B cell (primary cell): ENCODE results near the gene NOTCH1. TPM values are rescaled to one million over a fixed set of nuclear protein-coding genes. Genes with fewer than 3 reads are reported as not detected.

Experiments used
- ATAC-seq: fragments of 200-7000 bp; cut with Tn5 transposase; one replicate; pipeline ENCODE4 v1.10.0; 2021; ENCODE audit warnings: low read depth, mild to moderate bottlenecking, moderate number of reproducible peaks, moderate library complexity
- CTCF ChIA-PET: fragments of 350-600 bp; sonication (Branson Sonifier 250); formaldehyde crosslinking; loops from one replicate; lab custom pipeline; 2021; ENCODE audit warnings: antibody characterized with exemption, inconsistent platforms; lab: Charles Lee
- POLR2A ChIA-PET: fragments of 350-600 bp; sonication (Branson Sonifier 250); formaldehyde crosslinking; loops from one replicate; lab custom pipeline; 2021; ENCODE audit warnings: antibody characterized with exemption; lab: Charles Lee
- DNase-seq: peaks from one replicate; pipeline ENCODE4 v3.0.0; 2013
- H2AFZ ChIP-seq: 2 replicates; pipeline ENCODE4 v1.6.1; 2012; ENCODE audit warnings: mild to moderate bottlenecking, low read depth, low read length; ENCODE audit not compliant: insufficient read depth, poor library complexity, severe bottlenecking
- H3K27ac ChIP-seq, 2 donors: 1 replicate in 1 of 2; 2 replicates in 1 of 2; pipeline ENCODE4 v1.5.1; 2012 to 2013; ENCODE audit warnings: low read length in 2 of 2, mild to moderate bottlenecking in 2 of 2, moderate library complexity in 1 of 2
- H3K27me3 ChIP-seq, 4 experiments: fragments of 200-600 bp in 1 of 4; sonication (generic) in 1 of 4; replicated peaks in 1 of 4; 1 replicate in 2 of 4; 2 replicates in 2 of 4; pipeline versions ENCODE4 v1.6.1 to v1.7.0; 2013 to 2016; ENCODE audit warnings: low read length in 3 of 4, mild to moderate bottlenecking in 2 of 4, mixed read lengths in 1 of 4, moderate library complexity in 1 of 4; ENCODE audit not compliant: insufficient read depth in 4 of 4, control insufficient read depth in 3 of 4; ENCODE audit errors: control extremely low read depth in 1 of 4
- H3K36me3 ChIP-seq, 2 experiments: replicated peaks in 1 of 2; 1 replicate in 1 of 2; 2 replicates in 1 of 2; pipeline versions ENCODE4 v1.6.1 to v1.7.1; 2013; ENCODE audit warnings: low read length in 1 of 2; ENCODE audit not compliant: insufficient read depth in 2 of 2, control insufficient read depth in 1 of 2; ENCODE audit errors: control extremely low read depth in 1 of 2, extremely low read depth in 1 of 2
- H3K4me1 ChIP-seq, 2 donors: fragments of 200-600 bp in 1 of 2; sonication (generic) in 1 of 2; 1 replicate in 1 of 2; 2 replicates in 1 of 2; pipeline versions ENCODE4 v1.5.1 to v1.6.1; 2013 to 2017; ENCODE audit warnings: low read length in 2 of 2; ENCODE audit not compliant: control insufficient read depth in 2 of 2, insufficient read depth in 2 of 2
- H3K4me2 ChIP-seq: replicated peaks from 2 replicates; pipeline ENCODE3; 2012; ENCODE audit warnings: mild to moderate bottlenecking, low read depth, low read length; ENCODE audit not compliant: poor library complexity, severe bottlenecking
- H3K4me3 ChIP-seq, 5 experiments: fragments of 200-600 bp in 1 of 5; sonication (generic) in 1 of 5; 1 replicate in 3 of 5; 2 replicates in 2 of 5; pipeline versions ENCODE4 v1.5.1 to v1.7.0; 2011 to 2016; ENCODE audit warnings: low read length in 4 of 5, mild to moderate bottlenecking in 4 of 5, low read depth in 2 of 5, control low read depth in 1 of 5, moderate library complexity in 1 of 5; ENCODE audit not compliant: insufficient read depth in 1 of 5; ENCODE audit errors: control extremely low read depth in 1 of 5, extremely low read depth in 1 of 5
- H3K79me2 ChIP-seq: fragments of 200-600 bp; sonication (generic); one replicate; pipeline ENCODE4 v1.6.0; 2016; ENCODE audit warnings: low read length; ENCODE audit not compliant: control insufficient read depth, insufficient read depth
- H3K9ac ChIP-seq: fragments of 200-600 bp; sonication (generic); 2 replicates; pipeline ENCODE4 v1.6.1; 2017; ENCODE audit warnings: mild to moderate bottlenecking, low read length, moderate library complexity
- H3K9me3 ChIP-seq, 3 donors: one replicate each; pipeline versions ENCODE4 v1.6.1 to v1.7.1; 2013; ENCODE audit warnings: low read length in 2 of 3; ENCODE audit not compliant: control insufficient read depth in 2 of 3, insufficient read depth in 1 of 3; ENCODE audit errors: control extremely low read depth in 1 of 3
- H4K20me1 ChIP-seq: 2 replicates; pipeline ENCODE4 v1.6.0; 2012; ENCODE audit warnings: mild to moderate bottlenecking, low read length; ENCODE audit not compliant: insufficient read depth, control insufficient read depth, poor library complexity, severe bottlenecking
- H3K27ac Mint-ChIP-seq: one replicate; pipeline ENCODE4 v1.8.0; 2021; ENCODE audit warnings: mixed read lengths
- H3K27me3 Mint-ChIP-seq: one replicate; pipeline ENCODE4 v1.8.0; 2021; ENCODE audit warnings: mixed read lengths
- H3K4me1 Mint-ChIP-seq: one replicate; pipeline ENCODE4 v1.8.0; 2021; ENCODE audit warnings: mixed read lengths
- H3K4me3 Mint-ChIP-seq: one replicate; pipeline ENCODE4 v1.8.0; 2021; ENCODE audit warnings: mixed read lengths
- H3K9me3 Mint-ChIP-seq: one replicate; pipeline ENCODE4 v1.8.0; 2022; ENCODE audit warnings: mixed read lengths; ENCODE audit not compliant: insufficient read depth
- CTCF ChIP-seq: fragments of 200-600 bp; IDR thresholded peaks from one replicate; pipeline ENCODE4 v1.8.0; 2022; ENCODE audit warnings: antibody characterized with exemption, mild to moderate bottlenecking
- EZH2 ChIP-seq: IDR thresholded peaks from 2 replicates; pipeline ENCODE4 v1.6.1; 2012; ENCODE audit warnings: borderline replicate concordance, low read depth, mild to moderate bottlenecking, moderate library complexity, low read length; ENCODE audit not compliant: insufficient read depth, poor library complexity, severe bottlenecking
- WGBS: methylation state at CpG from one replicate; pipeline ENCODE4 v1.1.5; 2013; ENCODE audit warnings: missing lambda C conversion rate; ENCODE audit not compliant: insufficient coverage; 5-methylcytosine and 5-hydroxymethylcytosine counted together
- intact Hi-C: fragments of 100-400 bp; cut with micrococcal nuclease; formaldehyde crosslinking; loops from one replicate; pipeline ENCODE4 v1.10.0; 2022
- polyA plus RNA-seq: library from polyadenylated mRNA; depleted of rRNA; stranded (reverse); fragments of >200 nt; gene quantifications from 2 replicates; pipeline ENCODE4 v1.2.3, GENCODE V29; 2012
- total RNA-seq, 2 donors: library from RNA; stranded (reverse); fragments of 120-200 nt in 1 of 2; gene quantifications; 1 replicate in 1 of 2; 2 replicates in 1 of 2; pipeline versions ENCODE4 v1.2.3 to v1.2.4, GENCODE V29; 2013 to 2022

The NOTCH1 gene
- total and polyA plus RNA-seq, 2 donors (not counting 1 experiment from before 2014, with no cell fraction given) = 16.6 to 38.5 TPM

DNA sequence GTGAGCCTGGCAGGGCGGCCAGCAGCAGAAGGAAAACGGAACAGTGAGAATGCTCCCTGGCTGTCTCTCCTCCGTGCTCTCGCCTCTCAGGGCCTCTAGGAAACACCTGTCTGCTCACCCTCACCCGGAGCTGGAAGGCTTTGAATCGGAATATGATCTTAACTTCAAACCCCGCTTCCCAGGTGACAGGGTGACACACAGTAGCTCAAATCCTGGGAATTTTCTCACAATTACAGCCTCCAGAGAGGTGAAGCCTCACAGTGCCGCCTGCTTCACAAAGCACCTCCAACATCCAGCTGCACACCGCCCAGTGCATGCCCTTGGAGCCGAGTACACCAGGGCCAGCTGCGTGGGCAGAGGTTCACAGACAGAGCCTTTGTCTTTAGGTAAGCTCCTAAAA lies 75.5 kb downstream of the NOTCH1 start:
- WGBS = over 99% methylated on average over 11 of the region's 11 CpGs
- H3K27ac ChIP-seq = no peak overlapping the region
- TF ChIP-seq EZH2 (no peak), CTCF (no peak)
- H3K4me1 ChIP-seq = no peaks in the 10 kb centered on the region
- no peak for ATAC-seq
- H3K4me1 Mint-ChIP-seq = no peaks in the 10 kb centered on the region
- no peak overlapping the region for H3K4me2 ChIP-seq
- ChIA-PET CTCF (no interaction called here), POLR2A (no interaction called here)
- H2AFZ ChIP-seq = no peak overlapping the region
- no peaks in the 10 kb centered on the region for H3K9me3 ChIP-seq
- H3K4me3 Mint-ChIP-seq = no peak overlapping the region
- intact Hi-C loops = no loop called here
- DNase-seq = no peak
- no peaks in the 10 kb centered on the region for H3K27me3 Mint-ChIP-seq
- no peak overlapping the region for H3K4me3 ChIP-seq
- peaks cover 86% of the 10 kb centered on the region for H4K20me1 ChIP-seq
- H3K9ac ChIP-seq = no peak overlapping the region
- H3K36me3 ChIP-seq = peaks cover 0 to 92% of the 10 kb centered on the region in 2 experiments
- no peak overlapping the region for H3K27ac Mint-ChIP-seq
- no peaks in the 10 kb centered on the region for H3K9me3 Mint-ChIP-seq
- H3K27me3 ChIP-seq = no peaks in the 10 kb centered on the region
- peaks cover 98% of the 10 kb centered on the region for H3K79me2 ChIP-seq

GRCh38 chr9:136467766-136468165 lies 78.1 kb downstream of the NOTCH1 start:
- Mint-ChIP-seq H3K9me3 (no peaks in the 10 kb centered on the region), H3K27ac (no peak overlapping the region), H3K27me3 (no peaks in the 10 kb centered on the region), H3K4me1 (no peaks in the 10 kb centered on the region), H3K4me3 (no peak overlapping the region)
- Histone ChIP-seq H3K27ac (no peak overlapping the region), H3K4me3 (no peak overlapping the region), H4K20me1 (peaks cover 77% of the 10 kb centered on the region), H3K4me1 (no peaks in the 10 kb centered on the region), H3K9me3 (no peaks in the 10 kb centered on the region), H3K27me3 (no peaks in the 10 kb centered on the region), H3K4me2 (no peak overlapping the region), H3K9ac (no peak overlapping the region), H3K36me3 (peaks cover 2 to 94% of the 10 kb centered on the region in 2 experiments), H2AFZ (no peak overlapping the region), H3K79me2 (peaks cover 97% of the 10 kb centered on the region)
- intact Hi-C loops = no loop called here
- CTCF ChIA-PET = interaction anchor here (0.6 kb wide), 1 partner anchor 13 kb away, joined by 4 read pairs; no protein-coding TSS in a partner anchor
- POLR2A ChIA-PET = no interaction called here
- DNase-seq = no peak
- over 99% methylated on average over 12 of the region's 15 CpGs for WGBS
- no peak for ATAC-seq
- TF ChIP-seq EZH2 = no peak
- TF ChIP-seq CTCF = no peak
